ENCODE results near the gene OR4C6. TPM values are rescaled to one million over a fixed set of nuclear protein-coding genes. Genes with fewer than 3 reads are reported as not detected.

The OR4C6 gene
- total RNA-seq, result not detected
- polyA plus RNA-seq, result not detected
- long read RNA-seq, donor 1, result 0 reads
- long read RNA-seq, donor 2, result 0 reads
- long read RNA-seq, donor 3, result 0 reads
- long read RNA-seq, donor 4, result 0 reads
- long read RNA-seq, donor 5, result 0 reads
- long read RNA-seq, donor 6, result 0 reads
- long read RNA-seq, donor 7, result 0 reads
- long read RNA-seq, donor 8, result 0 reads
- long read RNA-seq, donor 9, result 0 reads
- long read RNA-seq, donor 10, result 0 reads

- no peaks in the 10 kb centered on the region for H3K4me1 ChIP-seq (replicated peaks in 1 of 2)
- DNase-seq, result no peak
- H3K27me3 ChIP-seq, result no peaks in the 10 kb centered on the region
- no peak within 1 kb of the TSS for H3K27ac ChIP-seq
- intact Hi-C loops (cut with DNase I), result no loop called here
- TF ChIP-seq CTCF (IDR thresholded peaks at IDR 0.05), result no peak
- TF ChIP-seq POLR2A (IDR thresholded peaks at IDR 0.05), result no peak
- H3K36me3 ChIP-seq (replicated peaks in 1 of 2), result no peaks in the 10 kb centered on the region
- WGBS, 4 donors, result 65 to 88% (median 69%) methylated on average over 1 of the region's 1 CpG
- no peak within 1 kb of the TSS for H3K4me3 ChIP-seq
- H3K9me3 ChIP-seq (replicated peaks in 1 of 3), result no peaks in the 10 kb centered on the region
Observed at GRCh38 chr11:55661901-55662300, at the start of gene OR4C6. Gene OR4C6, plus strand, starts transcription at chr11:55662201. Its CDS starts 2,966 bp downstream, at chr11:55665167.

- no peaks in the 10 kb centered on the region for H3K27me3 ChIP-seq
- no peak for DNase-seq
- H3K4me1 ChIP-seq (replicated peaks in 1 of 2), result no peaks in the 10 kb centered on the region
- intact Hi-C loops (cut with DNase I), result no loop called here
- WGBS, 4 donors, result 51 to 77% (median 67%) methylated on average over 1 of the region's 1 CpG
- H3K4me3 ChIP-seq, result no peak overlapping the region
- no peaks in the 10 kb centered on the region for H3K9me3 ChIP-seq (replicated peaks in 1 of 3)
- TF ChIP-seq POLR2A (IDR thresholded peaks at IDR 0.05) (no peak), CTCF (IDR thresholded peaks at IDR 0.05) (no peak)
- H3K27ac ChIP-seq, result no peak overlapping the region
- H3K36me3 ChIP-seq (replicated peaks in 1 of 2), result no peaks in the 10 kb centered on the region
Observed at GRCh38 chr11:55624531-55624930, 37.5 kb upstream of the OR4C6 start.

- Histone ChIP-seq H3K36me3 (replicated peaks in 1 of 2) (no peaks in the 10 kb centered on the region), H3K4me3 (no peak within 1 kb of the TSS), H3K27me3 (no peaks in the 10 kb centered on the region), H3K9me3 (replicated peaks in 1 of 3) (no peaks in the 10 kb centered on the region), H3K4me1 (replicated peaks in 1 of 2) (no peaks in the 10 kb centered on the region), H3K27ac (no peak within 1 kb of the TSS)
- no peak for DNase-seq
- intact Hi-C loops (cut with DNase I), result no loop called here
- TF ChIP-seq POLR2A (IDR thresholded peaks at IDR 0.05) (no peak), CTCF (IDR thresholded peaks at IDR 0.05) (no peak)
- WGBS, 4 donors, result 39 to 50% (median 43%) methylated on average over 3 of the region's 3 CpGs
Observed at GRCh38 chr11:55634813-55635212, 27.2 kb upstream of the OR4C6 start, which contains the start of gene OR4P4. Gene OR4P4, plus strand, starts transcription at chr11:55635113.

- Histone ChIP-seq H3K27ac (no peak within 1 kb of the TSS), H3K4me3 (no peak within 1 kb of the TSS), H3K4me1 (replicated peaks in 1 of 2) (no peaks in the 10 kb centered on the region), H3K36me3 (replicated peaks in 1 of 2) (no peaks in the 10 kb centered on the region), H3K27me3 (no peaks in the 10 kb centered on the region), H3K9me3 (replicated peaks in 1 of 3) (no peaks in the 10 kb centered on the region)
- no peak for DNase-seq
- TF ChIP-seq CTCF (IDR thresholded peaks at IDR 0.05), result no peak
- TF ChIP-seq POLR2A (IDR thresholded peaks at IDR 0.05), result no peak
- WGBS, 4 donors, result 67 to 79% (median 72%) methylated on average over 2 of the region's 2 CpGs
- intact Hi-C loops (cut with DNase I), result no loop called here
Observed at GRCh38 chr11:55648027-55648426, 14.0 kb upstream of the OR4C6 start, which contains the start of gene OR4S2. Gene OR4S2, plus strand, starts transcription at chr11:55648327. Its CDS starts 2,577 bp downstream, at chr11:55650904.

Measured in adrenal gland (tissue), 19 donors.